HepG2 (cell line): ENCODE results near the gene UGT2B15. TPM values are rescaled to one million over a fixed set of nuclear protein-coding genes. Genes with fewer than 3 reads are reported as not detected.
"Not testable (repeated sequence)": the region's sequence is repeated elsewhere in the genome, so short reads cannot be mapped to it uniquely, and the experiment has no call there.

ENCODE experiments used
- ATAC-seq: fragments of 200-7000 bp; cut with Tn5 transposase; 3 replicates; pipeline ENCODE4 v1.9.1; 2020; ENCODE audit warnings: mild to moderate bottlenecking, moderate library complexity
- BruUV-seq: library from RNA; stranded (reverse); fragments of 400-500 nt; replicated peaks from 2 replicates; lab custom pipeline; 2021; lab: Mats Ljungman, UMichigan
- CTCF ChIA-PET: fragments of 300-600 bp; formaldehyde crosslinking; extraction: SDS; loops from one replicate; lab custom pipeline; 2021; ENCODE audit warnings: low total read pairs, inconsistent platforms, low intra/inter-chr PET ratio; lab: Yijun Ruan, JAX
- POLR2A ChIA-PET: fragments of 350-600 bp; sonication (Branson Sonifier 250); formaldehyde crosslinking; loops from one replicate; lab custom pipeline; 2020; ENCODE audit warnings: antibody characterized with exemption, inconsistent platforms; lab: Yijun Ruan, JAX
- DNase-seq: peaks from one replicate; pipeline ENCODE4 v3.0.0-alpha.2; 2015; ENCODE audit warnings: low spot score
- FAIRE-seq: peaks from 3 replicates; lab custom pipeline; 2011; peaks lifted over from hg19 to GRCh38; lab: Jason Lieb, UNC
- H2AFZ ChIP-seq: one replicate; pipeline ENCODE4 v1.6.1; 2011; ENCODE audit warnings: low read length, inconsistent platforms
- H3K27ac ChIP-seq: fragments of 300-600 bp; 3 replicates; pipeline ENCODE4 v1.8.0; 2011; ENCODE audit warnings: mixed run types, mild to moderate bottlenecking, mixed read lengths, low read length, inconsistent platforms; ENCODE audit not compliant: insufficient read depth; ENCODE audit errors: extremely low read length
- H3K27me3 ChIP-seq, 2 experiments: fragments of 200-600 bp in 1 of 2; 2 replicates in 1 of 2; 3 replicates in 1 of 2; pipeline versions ENCODE4 v1.6.0 to v1.8.0; 2011; ENCODE audit warnings: low read length in 2 of 2, mild to moderate bottlenecking in 2 of 2, moderate library complexity in 2 of 2, inconsistent platforms in 1 of 2; ENCODE audit not compliant: insufficient read depth in 2 of 2, control insufficient read depth in 1 of 2
- H3K36me3 ChIP-seq, 2 experiments: fragments of 200-600 bp in 1 of 2; replicated peaks in 1 of 2; 2 replicates in 1 of 2; 3 replicates in 1 of 2; pipeline versions ENCODE4 v1.5.1 to v1.8.0; 2011; ENCODE audit warnings: low read length in 2 of 2, inconsistent platforms in 1 of 2; ENCODE audit not compliant: insufficient read depth in 2 of 2, control insufficient read depth in 1 of 2
- H3K4me1 ChIP-seq: 2 replicates; pipeline ENCODE4 v1.5.1; 2012; ENCODE audit warnings: low read length, inconsistent platforms; ENCODE audit not compliant: insufficient read depth
- H3K4me2 ChIP-seq: 2 replicates; pipeline ENCODE4 v1.6.0; 2011; ENCODE audit warnings: low read depth, low read length, inconsistent platforms
- H3K4me3 ChIP-seq, 3 experiments: fragments of 200-600 bp in 1 of 3; sonication (generic), shearing (Covaris generic) in 1 of 3; replicated peaks in 1 of 3; 2 replicates each; pipeline ENCODE4 v1.5.1; 2011 to 2016; ENCODE audit warnings: low read length in 3 of 3, inconsistent platforms in 2 of 3, low read depth in 2 of 3, mild to moderate bottlenecking in 2 of 3, control low read depth in 1 of 3, mixed read lengths in 1 of 3; ENCODE audit not compliant: insufficient read depth in 1 of 3
- H3K79me2 ChIP-seq: one replicate; pipeline ENCODE4 v1.6.1; 2011; ENCODE audit warnings: low read length, inconsistent platforms; ENCODE audit not compliant: insufficient read depth
- H3K9ac ChIP-seq: 2 replicates; pipeline ENCODE4 v1.6.0; 2011; ENCODE audit warnings: mild to moderate bottlenecking, low read depth, low read length, inconsistent platforms; ENCODE audit not compliant: insufficient read depth
- H3K9me3 ChIP-seq: 2 replicates; pipeline ENCODE4 v1.5.1; 2012; ENCODE audit warnings: mild to moderate bottlenecking, low read length
- H4K20me1 ChIP-seq: 2 replicates; pipeline ENCODE4 v1.6.0; 2011; ENCODE audit warnings: inconsistent platforms, mild to moderate bottlenecking, low read length, moderate library complexity; ENCODE audit not compliant: insufficient read depth
- CTCF ChIP-seq: sonication (generic); formaldehyde crosslinking; IDR thresholded peaks from 2 replicates; pipeline ENCODE4 v1.5.0; 2020; ENCODE audit warnings: mild to moderate bottlenecking, missing genetic modification reagents, moderate library complexity
- SMC3 ChIP-seq: IDR thresholded peaks from 2 replicates; pipeline ENCODE4 v1.6.1; 2011; ENCODE audit warnings: low read length, improper control_type of control experiment
- STAG1 ChIP-seq: sonication (generic); formaldehyde crosslinking; IDR thresholded peaks from 2 replicates; pipeline ENCODE4 v1.4.0; 2020; ENCODE audit warnings: missing genetic modification reagents
- ZBTB33 ChIP-seq: sonication (generic); formaldehyde crosslinking; IDR thresholded peaks from 2 replicates; pipeline ENCODE4 v1.4.0; 2020; ENCODE audit warnings: missing genetic modification reagents
- ZNF276 ChIP-seq: sonication (generic); formaldehyde crosslinking; IDR thresholded peaks from 2 replicates; pipeline ENCODE4 v1.4.0; 2020; ENCODE audit warnings: mild to moderate bottlenecking, low read depth, missing genetic modification reagents
- ZNF556 ChIP-seq: sonication (generic); formaldehyde crosslinking; IDR thresholded peaks from 2 replicates; pipeline ENCODE4 v1.4.0; 2020; ENCODE audit warnings: mild to moderate bottlenecking, missing genetic modification reagents, borderline replicate concordance
- WGBS: methylation state at CpG from one replicate; pipeline ENCODE4 v1.1.6; 2017; ENCODE audit warnings: low lambda C conversion rate; 5-methylcytosine and 5-hydroxymethylcytosine counted together
- in situ Hi-C: cut with HindIII; loops from 2 replicates; pipeline ENCODE4 v1.10.0; 2017; ENCODE audit warnings: low pct_unique_long_range_greater_than_20kb; ENCODE audit not compliant: extremely low pct_ligation_motif_present
- intact Hi-C: fragments of 100-400 bp; cut with micrococcal nuclease; formaldehyde crosslinking; loops from one replicate; pipeline ENCODE4 v1.10.0; 2022; ENCODE audit not compliant: unreplicated experiment
- polyA plus RNA-seq, 8 experiments: library from polyadenylated mRNA; depleted of rRNA in 3 of 8; stranded (reverse) in 7 of 8; unstranded in 1 of 8; fragments of >200 nt; fragmentation: Illumina TruSeq in 4 of 8; extraction: Trizol in 4 of 8; gene quantifications; 2 replicates each; pipeline versions ENCODE4 v1.2.1 to v1.2.3, GENCODE V29; 2011 to 2016; ENCODE audit warnings: low read depth in 4 of 8, missing spikeins in 1 of 8, mixed read lengths in 1 of 8; ENCODE audit not compliant: insufficient read depth in 1 of 8
- total RNA-seq, 5 experiments: library from RNA; depleted of rRNA; stranded (reverse); fragments of >200 nt; fragmentation: Illumina TruSeq; extraction: Trizol; gene quantifications; 2 replicates each; pipeline ENCODE4 v1.2.3, GENCODE V29; 2016; ENCODE audit warnings: low read depth in 1 of 5

UGT2B15 gene
- total and polyA plus RNA-seq, 2 of the 13 experiments (the other 11 are each of a cell fraction or from before 2014, with no cell fraction given), result 0.04 to 0.11 TPM

DNA sequence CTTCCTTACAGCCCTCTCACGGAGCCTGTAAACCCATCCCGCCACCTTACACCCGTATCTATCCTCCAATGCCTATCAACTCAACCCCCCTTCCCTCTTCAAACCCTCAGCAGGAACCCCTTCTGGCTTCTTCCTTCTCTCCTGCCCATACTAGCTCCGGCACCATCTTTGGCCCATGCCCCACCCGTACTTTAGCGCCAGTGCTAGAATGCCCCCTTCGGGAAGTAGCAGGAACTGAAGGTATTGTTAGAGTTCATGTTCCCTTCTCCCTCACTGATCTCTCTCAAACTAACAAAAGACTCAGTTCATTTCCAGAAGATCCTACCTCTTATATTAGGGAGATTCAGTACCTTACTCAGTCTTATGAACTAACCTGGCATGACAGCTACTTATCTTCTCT lies 2.7 kb upstream of the UGT2B15 start:
- CTCF ChIA-PET, result no interaction called here
- no TSS peak for BruUV-seq
- Histone ChIP-seq H3K27me3 (no peaks in the 10 kb centered on the region), H3K9ac (no peak overlapping the region), H3K4me2 (no peak overlapping the region), H3K36me3 (no peaks in the 10 kb centered on the region), H3K27ac (no peak overlapping the region), H2AFZ (no peak overlapping the region), H3K4me3 (no peak overlapping the region), H3K4me1 (0 out of 2 replicates have a peak, but pooled peaks cover 6% of the 10 kb centered on the region), H4K20me1 (no peaks in the 10 kb centered on the region), H3K9me3 (no peaks in the 10 kb centered on the region), H3K79me2 (no peaks in the 10 kb centered on the region)
- 95% methylated on average over 7 of the region's 7 CpGs for WGBS
- POLR2A ChIA-PET, result interaction anchor here (0.7 kb wide), 1 partner anchor 16 kb away, joined by 3 read pairs; no protein-coding TSS in a partner anchor
- ATAC-seq (no peak), FAIRE-seq (no peak), DNase-seq (no peak)
- TF ChIP-seq ZBTB33 (CRISPR knock-in tag) (peak; percentile 20; the same call in 1 of the 2 replicates), ZNF276 (CRISPR knock-in tag) (no peak), ZNF556 (CRISPR knock-in tag) (no peak)
- intact Hi-C loops, result no loop called here
- in situ Hi-C loops, result no loop called here

- ATAC-seq, result peak; percentile 81
- POLR2A ChIA-PET, H3K4me2 ChIP-seq: not testable (repeated sequence)
- peak; percentile 24 for TF ChIP-seq CTCF (CRISPR knock-in tag)
- TF ChIP-seq SMC3, result peak; percentile 17; the same call in 1 of the 2 replicates
- peak; percentile 57 for TF ChIP-seq STAG1 (CRISPR knock-in tag)
- TF ChIP-seq, all 625 proteins: peak for 3; not testable (repeated sequence) for 622
- H3K27ac ChIP-seq, H3K36me3 ChIP-seq, intact Hi-C loops, in situ Hi-C loops, BruUV-seq, H3K9me3 ChIP-seq, H2AFZ ChIP-seq, H3K9ac ChIP-seq, H4K20me1 ChIP-seq, DNase-seq, H3K4me1 ChIP-seq, CTCF ChIA-PET, H3K27me3 ChIP-seq, H3K79me2 ChIP-seq, H3K4me3 ChIP-seq: not testable (repeated sequence)
- peak; percentile 51 for FAIRE-seq
Measured at GRCh38 chr4:68671217-68671616, 765 bp upstream of the UGT2B15 start.
